H1 (cell line): ENCODE data around the gene GADL1. TPM values are rescaled to one million over a fixed set of nuclear protein-coding genes. Genes with fewer than 3 reads are reported as not detected.

Experiments used
- CTCF ChIA-PET: fragments of 300-600 bp; sonication (Branson Sonifier 250); formaldehyde crosslinking; loops from one replicate; lab custom pipeline; 2021; ENCODE audit not compliant: partially characterized antibody; lab: Charles Lee
- POLR2A ChIA-PET: fragments of 300-600 bp; sonication (Branson Sonifier 250); formaldehyde crosslinking; loops from one replicate; lab custom pipeline; 2021; ENCODE audit warnings: inconsistent platforms; ENCODE audit not compliant: partially characterized antibody; lab: Charles Lee
- DNase-seq, 2 experiments: peaks; one replicate each; pipeline versions ENCODE4 v3.0.0 to v3.0.0-alpha.2; 2010 to 2022; ENCODE audit warnings: low spot score in 2 of 2, low read depth in 1 of 2, mixed read lengths in 1 of 2
- FAIRE-seq: peaks from 2 replicates; lab custom pipeline; 2011; peaks lifted over from hg19 to GRCh38; lab: Jason Lieb, UNC
- H2AFZ ChIP-seq: 2 replicates; pipeline ENCODE4 v1.8.1; 2012; ENCODE audit warnings: low read length, inconsistent platforms
- H2AK5ac ChIP-seq: 2 replicates; pipeline ENCODE4 v1.6.1; 2013; ENCODE audit warnings: low read depth, low read length
- H2BK120ac ChIP-seq: replicated peaks from 2 replicates; pipeline ENCODE3; 2013; ENCODE audit warnings: low read depth, low read length, inconsistent platforms
- H2BK12ac ChIP-seq: 2 replicates; pipeline ENCODE4 v1.6.1; 2013; ENCODE audit warnings: low read depth, low read length
- H2BK15ac ChIP-seq: 2 replicates; pipeline ENCODE4 v1.6.1; 2013; ENCODE audit warnings: low read length
- H2BK20ac ChIP-seq: 2 replicates; pipeline ENCODE4 v1.6.1; 2013; ENCODE audit warnings: low read length
- H2BK5ac ChIP-seq: 2 replicates; pipeline ENCODE4 v1.6.1; 2013; ENCODE audit warnings: low read depth, low read length
- H3K14ac ChIP-seq: 2 replicates; pipeline ENCODE4 v1.6.1; 2013; ENCODE audit warnings: inconsistent platforms; ENCODE audit not compliant: insufficient read length
- H3K18ac ChIP-seq: 2 replicates; pipeline ENCODE4 v1.6.1; 2013; ENCODE audit warnings: low read length; ENCODE audit errors: extremely low read depth
- H3K23ac ChIP-seq: 2 replicates; pipeline ENCODE4 v1.6.1; 2013; ENCODE audit warnings: inconsistent platforms; ENCODE audit not compliant: insufficient read length
- H3K23me2 ChIP-seq: 2 replicates; pipeline ENCODE4 v1.6.1; 2013; ENCODE audit warnings: low read depth, low read length
- H3K27ac ChIP-seq: 2 replicates; pipeline ENCODE4 v1.6.1; 2011; ENCODE audit warnings: low read depth, low read length, inconsistent platforms
- H3K27me3 ChIP-seq, 4 experiments: replicated peaks in 1 of 4; 1 replicate in 1 of 4; 2 replicates in 3 of 4; pipeline versions ENCODE4 v1.6.1 to v1.8.1; 2011 to 2013; ENCODE audit warnings: low read length in 3 of 4, mild to moderate bottlenecking in 3 of 4, inconsistent platforms in 2 of 4, mixed read lengths in 2 of 4, moderate library complexity in 1 of 4; ENCODE audit not compliant: control insufficient read depth in 3 of 4, insufficient read depth in 3 of 4; ENCODE audit errors: extremely low read depth in 1 of 4
- H3K36me3 ChIP-seq, 4 experiments: 2 replicates each; pipeline versions ENCODE4 v1.6.1 to v1.8.1; 2011 to 2013; ENCODE audit warnings: mild to moderate bottlenecking in 4 of 4, low read length in 3 of 4, moderate library complexity in 2 of 4, control low read depth in 1 of 4, inconsistent platforms in 1 of 4; ENCODE audit not compliant: insufficient read depth in 4 of 4, control insufficient read depth in 2 of 4
- H3K4ac ChIP-seq: replicated peaks from 2 replicates; pipeline ENCODE3; 2013; ENCODE audit warnings: low read length, low read depth, mixed read lengths, inconsistent platforms; ENCODE audit not compliant: insufficient read length
- H3K4me1 ChIP-seq, 4 experiments: replicated peaks in 1 of 4; 1 replicate in 1 of 4; 2 replicates in 3 of 4; pipeline versions ENCODE4 v1.6.1 to v1.8.1; 2011 to 2013; ENCODE audit warnings: low read length in 3 of 4, inconsistent platforms in 2 of 4, mixed read lengths in 1 of 4; ENCODE audit not compliant: insufficient read depth in 4 of 4, control insufficient read depth in 3 of 4
- H3K4me2 ChIP-seq, 2 experiments: 2 replicates each; pipeline versions ENCODE4 v1.6.1 to v1.8.1; 2011 to 2013; ENCODE audit warnings: low read depth in 2 of 2, low read length in 2 of 2, control low read depth in 1 of 2, inconsistent platforms in 1 of 2, mild to moderate bottlenecking in 1 of 2; ENCODE audit not compliant: insufficient read depth in 1 of 2
- H3K4me3 ChIP-seq, 4 experiments: fragments of 200-600, 300-600 bp in 1 of 4; sonication (generic), shearing (Covaris generic), sonication (Bioruptor Twin) in 1 of 4; 2 replicates each; pipeline versions ENCODE4 v1.5.1 to v1.8.1; 2011 to 2016; ENCODE audit warnings: low read length in 4 of 4, low read depth in 3 of 4, control low read depth in 2 of 4, inconsistent platforms in 2 of 4, mild to moderate bottlenecking in 2 of 4, mixed read lengths in 1 of 4, moderate library complexity in 1 of 4; ENCODE audit not compliant: insufficient read depth in 2 of 4; ENCODE audit errors: extremely low read depth in 1 of 4
- H3K56ac ChIP-seq: replicated peaks from 2 replicates; pipeline ENCODE3; 2013; ENCODE audit warnings: low read depth, mild to moderate bottlenecking, mixed read lengths, low read length, inconsistent platforms; ENCODE audit not compliant: insufficient read length
- H3K79me1 ChIP-seq: 2 replicates; pipeline ENCODE4 v1.6.1; 2013; ENCODE audit warnings: low read depth, low read length, control low read depth
- H3K79me2 ChIP-seq, 2 experiments: 2 replicates each; pipeline versions ENCODE4 v1.6.1 to v1.8.1; 2012 to 2013; ENCODE audit warnings: low read length in 2 of 2, mild to moderate bottlenecking in 2 of 2, inconsistent platforms in 1 of 2; ENCODE audit not compliant: insufficient read depth in 2 of 2, control insufficient read depth in 1 of 2
- H3K9ac ChIP-seq, 4 experiments: replicated peaks in 1 of 4; 1 replicate in 1 of 4; 2 replicates in 3 of 4; pipeline versions ENCODE4 v1.6.1 to v1.8.1; 2011 to 2013; ENCODE audit warnings: low read depth in 3 of 4, low read length in 3 of 4, control low read depth in 2 of 4, mild to moderate bottlenecking in 2 of 4, moderate library complexity in 2 of 4, inconsistent platforms in 1 of 4; ENCODE audit errors: extremely low read depth in 1 of 4
- H3K9me3 ChIP-seq, 2 experiments: 2 replicates each; pipeline versions ENCODE4 v1.6.1 to v1.8.1; 2012 to 2013; ENCODE audit warnings: mild to moderate bottlenecking in 2 of 2, moderate library complexity in 2 of 2, control low read depth in 1 of 2, inconsistent platforms in 1 of 2, low read depth in 1 of 2, low read length in 1 of 2, mixed read lengths in 1 of 2; ENCODE audit not compliant: insufficient read depth in 2 of 2
- H4K20me1 ChIP-seq, 2 experiments: replicated peaks in 1 of 2; 2 replicates each; pipeline versions ENCODE3 to v1.8.1; 2011 to 2013; ENCODE audit warnings: inconsistent platforms in 2 of 2, low read length in 2 of 2, mild to moderate bottlenecking in 1 of 2; ENCODE audit not compliant: insufficient read depth in 2 of 2, control insufficient read depth in 1 of 2
- H4K5ac ChIP-seq: 2 replicates; pipeline ENCODE4 v1.6.1; 2013; ENCODE audit warnings: low read length, low read depth, mixed read lengths, inconsistent platforms; ENCODE audit not compliant: insufficient read length
- H4K8ac ChIP-seq: 2 replicates; pipeline ENCODE4 v1.8.0; 2013; ENCODE audit warnings: mild to moderate bottlenecking, moderate library complexity, low read length, inconsistent platforms; ENCODE audit not compliant: insufficient read depth; ENCODE audit errors: extremely low read depth
- H4K91ac ChIP-seq: replicated peaks from 2 replicates; pipeline ENCODE3; 2013; ENCODE audit warnings: low read length, mixed read lengths, inconsistent platforms; ENCODE audit not compliant: insufficient read length
- ASH2L ChIP-seq: fragments of 200-600, 300-600 bp; sonication (generic); IDR thresholded peaks from one replicate; pipeline ENCODE4 v1.7.1; 2017; ENCODE audit warnings: low read length
- CBX8 ChIP-seq: fragments of 300-800, 300-1000 bp; sonication (generic); IDR thresholded peaks from 2 replicates; pipeline ENCODE4 v1.7.1; 2016; ENCODE audit warnings: low read depth, low read length, borderline replicate concordance
- CHD2 ChIP-seq: IDR thresholded peaks from 2 replicates; pipeline ENCODE4 v1.6.1; 2012; ENCODE audit warnings: low read length, improper control_type of control experiment
- HDAC6 ChIP-seq: IDR thresholded peaks from one replicate; pipeline ENCODE4 v1.7.1; 2012; ENCODE audit warnings: low read depth, mild to moderate bottlenecking, inconsistent platforms, low read length, moderate library complexity
- POLR2AphosphoS5 ChIP-seq: IDR thresholded peaks from 2 replicates; pipeline ENCODE4 v1.6.1; 2011; ENCODE audit warnings: low read depth, low read length
- POU5F1 ChIP-seq: IDR thresholded peaks from 2 replicates; pipeline ENCODE4 v1.6.1; 2011; ENCODE audit warnings: low read depth, mild to moderate bottlenecking, low read length, moderate library complexity
- SIN3A ChIP-seq, 2 experiments: IDR thresholded peaks in 1 of 2; conservative IDR thresholded peaks in 1 of 2; 2 replicates each; pipeline ENCODE4 v1.6.1; 2011 to 2012; ENCODE audit warnings: low read length in 2 of 2, improper control_type of control experiment in 1 of 2, low read depth in 1 of 2, mild to moderate bottlenecking in 1 of 2
- SIRT6 ChIP-seq: IDR thresholded peaks from one replicate; pipeline ENCODE4 v1.7.1; 2012; ENCODE audit warnings: low read length, inconsistent platforms
- SRF ChIP-seq: IDR thresholded peaks from 2 replicates; pipeline ENCODE4 v1.6.1; 2011; ENCODE audit warnings: mild to moderate bottlenecking, low read depth, low read length, moderate library complexity
- TBP ChIP-seq: IDR thresholded peaks from 2 replicates; pipeline ENCODE4 v1.6.1; 2011; ENCODE audit warnings: low read depth, low read length, improper control_type of control experiment
- WGBS, 2 experiments: shearing (Covaris generic) in 1 of 2; methylation state at CpG; one replicate each; pipeline versions ENCODE4 v1.1.6 to v1.1.7; 2013 to 2015; ENCODE audit warnings: low lambda C conversion rate in 2 of 2, mixed read lengths in 2 of 2, inconsistent platforms in 1 of 2, low coverage in 1 of 2, missing lambda C conversion rate in 1 of 2; ENCODE audit not compliant: insufficient replicate concordance in 2 of 2, insufficient coverage in 1 of 2, insufficient read length in 1 of 2; ENCODE audit errors: extremely low coverage in 1 of 2, missing lambda C conversion rate in 1 of 2; 5-methylcytosine and 5-hydroxymethylcytosine counted together
- polyA plus RNA-seq, 7 experiments: library from polyadenylated mRNA; depleted of rRNA in 3 of 7; stranded (reverse) in 5 of 7; unstranded in 2 of 7; fragments of >200 nt in 5 of 7; fragments of 200-250 nt in 2 of 7; gene quantifications; 1 replicate in 5 of 7; 2 replicates in 1 of 7; 4 replicates in 1 of 7; pipeline versions ENCODE4 v1.2.1 to v1.2.3, GENCODE V29; 2011 to 2013; ENCODE audit warnings: missing spikeins in 2 of 7, mixed read lengths in 2 of 7
- total RNA-seq: library from RNA; stranded (reverse); fragmentation: NEBNext Ultra II Directional; extraction: Animal tissue kit (Norgen Biotek cat#: 25700); gene quantifications from 2 replicates; pipeline ENCODE4 v1.2.1, GENCODE V29; 2021
- TF ChIP-seq, protein P1 (sequence below): IDR thresholded peaks from 2 replicates; pipeline ENCODE4 v1.6.1; 2011; ENCODE audit warnings: low read length, improper control_type of control experiment
- TF ChIP-seq, protein P2 (sequence below), 3 experiments: IDR thresholded peaks; 1 replicate in 2 of 3; 2 replicates in 1 of 3; pipeline versions ENCODE4 v1.5.1 to v1.6.1; 2011; ENCODE audit warnings: low read length in 3 of 3, mild to moderate bottlenecking in 3 of 3, inconsistent platforms in 2 of 3, low read depth in 1 of 3, moderate library complexity in 1 of 3; ENCODE audit not compliant: insufficient read depth in 1 of 3; ENCODE audit errors: control extremely low read depth in 1 of 3

Gene GADL1
- total and polyA plus RNA-seq, 2 of the 8 experiments (the other 6 are each of a cell fraction or from before 2014, with no cell fraction given): 0.03 to 0.30 TPM

DNA sequence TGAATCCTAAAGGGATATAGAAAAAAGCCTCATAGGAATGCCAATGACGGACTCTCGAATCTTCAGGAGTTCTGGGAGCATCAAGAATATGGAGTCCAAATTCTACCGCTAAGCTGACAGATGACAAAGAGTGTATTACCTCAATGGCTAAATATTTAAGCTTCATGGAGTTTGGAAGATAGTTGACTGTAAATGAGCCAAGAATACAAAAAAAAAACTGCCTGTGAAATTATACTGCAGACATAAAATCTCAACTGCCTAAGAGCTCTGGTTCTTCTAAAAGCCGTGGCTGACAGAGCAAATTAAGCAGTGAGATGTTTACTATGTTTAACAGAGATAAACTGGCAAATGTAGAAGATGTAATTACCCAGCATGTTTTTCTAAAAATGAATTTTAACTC lies 140.0 kb downstream of the GADL1 start:
- Histone ChIP-seq H2AFZ (no peak overlapping the region), H3K4me1 (peaks cover 0 to 15% (median 1%) of the 10 kb centered on the region in 4 experiments; a peak in 2 of 7 replicates), H3K79me1 (no peaks in the 10 kb centered on the region), H2BK15ac (no peak overlapping the region), H2AK5ac (no peak overlapping the region), H3K27me3 (no peaks in the 10 kb centered on the region), H3K18ac (no peak overlapping the region), H2BK120ac (no peak overlapping the region), H4K5ac (no peak overlapping the region), H3K9me3 (no peaks in the 10 kb centered on the region), H3K23ac (no peak overlapping the region), H3K23me2 (no peaks in the 10 kb centered on the region), H3K79me2 (no peaks in the 10 kb centered on the region), H2BK12ac (no peak overlapping the region), H3K36me3 (no peaks in the 10 kb centered on the region), H2BK20ac (no peak overlapping the region), H3K4me2 (no peak overlapping the region), H2BK5ac (no peak overlapping the region), H3K9ac (no peak overlapping the region), H3K4me3 (no peak overlapping the region), H3K14ac (no peak overlapping the region), H4K8ac (no peak overlapping the region), H3K27ac (no peak overlapping the region), H3K4ac (no peak overlapping the region), H4K20me1 (no peaks in the 10 kb centered on the region), H3K56ac (no peak overlapping the region), H4K91ac (no peak overlapping the region)
- FAIRE-seq (no peak), DNase-seq (no peak)
- ChIA-PET CTCF (interaction anchor here (7.9 kb wide), 1 partner anchor 15 kb away, joined by 52 read pairs; no protein-coding TSS in a partner anchor), POLR2A (no interaction called here)
- 88% methylated on average over 4 of the region's 4 CpGs; no CpG with 5 or more reads in 1 of the 2 experiments for WGBS, 2 experiments
- TF ChIP-seq TBP: no peak
- TF ChIP-seq SIN3A (conservative IDR thresholded peaks at IDR 0.05 in 1 of 2, IDR thresholded peaks at IDR 0.05 in 1 of 2; ENCODE audit: low read depth in 1 of 2, low read length in 2 of 2): no peak
- TF ChIP-seq HDAC6: no peak
- no peak for TF ChIP-seq ASH2L
- TF ChIP-seq SIRT6: no peak
- TF ChIP-seq, protein P1, sequence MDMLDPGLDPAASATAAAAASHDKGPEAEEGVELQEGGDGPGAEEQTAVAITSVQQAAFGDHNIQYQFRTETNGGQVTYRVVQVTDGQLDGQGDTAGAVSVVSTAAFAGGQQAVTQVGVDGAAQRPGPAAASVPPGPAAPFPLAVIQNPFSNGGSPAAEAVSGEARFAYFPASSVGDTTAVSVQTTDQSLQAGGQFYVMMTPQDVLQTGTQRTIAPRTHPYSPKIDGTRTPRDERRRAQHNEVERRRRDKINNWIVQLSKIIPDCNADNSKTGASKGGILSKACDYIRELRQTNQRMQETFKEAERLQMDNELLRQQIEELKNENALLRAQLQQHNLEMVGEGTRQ: no peak
- no peak for TF ChIP-seq SRF
- TF ChIP-seq, protein P2, sequence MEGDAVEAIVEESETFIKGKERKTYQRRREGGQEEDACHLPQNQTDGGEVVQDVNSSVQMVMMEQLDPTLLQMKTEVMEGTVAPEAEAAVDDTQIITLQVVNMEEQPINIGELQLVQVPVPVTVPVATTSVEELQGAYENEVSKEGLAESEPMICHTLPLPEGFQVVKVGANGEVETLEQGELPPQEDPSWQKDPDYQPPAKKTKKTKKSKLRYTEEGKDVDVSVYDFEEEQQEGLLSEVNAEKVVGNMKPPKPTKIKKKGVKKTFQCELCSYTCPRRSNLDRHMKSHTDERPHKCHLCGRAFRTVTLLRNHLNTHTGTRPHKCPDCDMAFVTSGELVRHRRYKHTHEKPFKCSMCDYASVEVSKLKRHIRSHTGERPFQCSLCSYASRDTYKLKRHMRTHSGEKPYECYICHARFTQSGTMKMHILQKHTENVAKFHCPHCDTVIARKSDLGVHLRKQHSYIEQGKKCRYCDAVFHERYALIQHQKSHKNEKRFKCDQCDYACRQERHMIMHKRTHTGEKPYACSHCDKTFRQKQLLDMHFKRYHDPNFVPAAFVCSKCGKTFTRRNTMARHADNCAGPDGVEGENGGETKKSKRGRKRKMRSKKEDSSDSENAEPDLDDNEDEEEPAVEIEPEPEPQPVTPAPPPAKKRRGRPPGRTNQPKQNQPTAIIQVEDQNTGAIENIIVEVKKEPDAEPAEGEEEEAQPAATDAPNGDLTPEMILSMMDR (IDR thresholded peaks at IDR 0.05; ENCODE audit: control extremely low read depth in 1 of 3, insufficient read depth in 1 of 3, low read depth in 1 of 3, low read length in 3 of 3): no peak
- no peak for TF ChIP-seq POU5F1
- TF ChIP-seq POLR2AphosphoS5: no peak
- no peak for TF ChIP-seq CHD2
- no peak for TF ChIP-seq CBX8
